H1 (cell line): ENCODE measurements around the gene KRTAP5-4. TPM values are rescaled to one million over a fixed set of nuclear protein-coding genes. Genes with fewer than 3 reads are reported as not detected.

Experiments
- CTCF ChIA-PET: fragments of 300-600 bp; sonication (Branson Sonifier 250); formaldehyde crosslinking; loops from one replicate; lab custom pipeline; 2021; ENCODE audit not compliant: partially characterized antibody; lab: Charles Lee
- POLR2A ChIA-PET: fragments of 300-600 bp; sonication (Branson Sonifier 250); formaldehyde crosslinking; loops from one replicate; lab custom pipeline; 2021; ENCODE audit warnings: inconsistent platforms; ENCODE audit not compliant: partially characterized antibody; lab: Charles Lee
- DNase-seq, 2 experiments: peaks; one replicate each; pipeline versions ENCODE4 v3.0.0 to v3.0.0-alpha.2; 2010 to 2022; ENCODE audit warnings: low spot score in 2 of 2, low read depth in 1 of 2, mixed read lengths in 1 of 2
- FAIRE-seq: peaks from 2 replicates; lab custom pipeline; 2011; peaks lifted over from hg19 to GRCh38; lab: Jason Lieb, UNC
- H2AFZ ChIP-seq: 2 replicates; pipeline ENCODE4 v1.8.1; 2012; ENCODE audit warnings: low read length, inconsistent platforms
- H2AK5ac ChIP-seq: 2 replicates; pipeline ENCODE4 v1.6.1; 2013; ENCODE audit warnings: low read depth, low read length
- H2BK120ac ChIP-seq: replicated peaks from 2 replicates; pipeline ENCODE3; 2013; ENCODE audit warnings: low read depth, low read length, inconsistent platforms
- H2BK12ac ChIP-seq: 2 replicates; pipeline ENCODE4 v1.6.1; 2013; ENCODE audit warnings: low read depth, low read length
- H2BK15ac ChIP-seq: 2 replicates; pipeline ENCODE4 v1.6.1; 2013; ENCODE audit warnings: low read length
- H2BK20ac ChIP-seq: 2 replicates; pipeline ENCODE4 v1.6.1; 2013; ENCODE audit warnings: low read length
- H2BK5ac ChIP-seq: 2 replicates; pipeline ENCODE4 v1.6.1; 2013; ENCODE audit warnings: low read depth, low read length
- H3K14ac ChIP-seq: 2 replicates; pipeline ENCODE4 v1.6.1; 2013; ENCODE audit warnings: inconsistent platforms; ENCODE audit not compliant: insufficient read length
- H3K18ac ChIP-seq: 2 replicates; pipeline ENCODE4 v1.6.1; 2013; ENCODE audit warnings: low read length; ENCODE audit errors: extremely low read depth
- H3K23ac ChIP-seq: 2 replicates; pipeline ENCODE4 v1.6.1; 2013; ENCODE audit warnings: inconsistent platforms; ENCODE audit not compliant: insufficient read length
- H3K23me2 ChIP-seq: 2 replicates; pipeline ENCODE4 v1.6.1; 2013; ENCODE audit warnings: low read depth, low read length
- H3K27ac ChIP-seq: 2 replicates; pipeline ENCODE4 v1.6.1; 2011; ENCODE audit warnings: low read depth, low read length, inconsistent platforms
- H3K27me3 ChIP-seq, 4 experiments: replicated peaks in 1 of 4; 1 replicate in 1 of 4; 2 replicates in 3 of 4; pipeline versions ENCODE4 v1.6.1 to v1.8.1; 2011 to 2013; ENCODE audit warnings: low read length in 3 of 4, mild to moderate bottlenecking in 3 of 4, inconsistent platforms in 2 of 4, mixed read lengths in 2 of 4, moderate library complexity in 1 of 4; ENCODE audit not compliant: control insufficient read depth in 3 of 4, insufficient read depth in 3 of 4; ENCODE audit errors: extremely low read depth in 1 of 4
- H3K36me3 ChIP-seq, 4 experiments: 2 replicates each; pipeline versions ENCODE4 v1.6.1 to v1.8.1; 2011 to 2013; ENCODE audit warnings: mild to moderate bottlenecking in 4 of 4, low read length in 3 of 4, moderate library complexity in 2 of 4, control low read depth in 1 of 4, inconsistent platforms in 1 of 4; ENCODE audit not compliant: insufficient read depth in 4 of 4, control insufficient read depth in 2 of 4
- H3K4ac ChIP-seq: replicated peaks from 2 replicates; pipeline ENCODE3; 2013; ENCODE audit warnings: low read length, low read depth, mixed read lengths, inconsistent platforms; ENCODE audit not compliant: insufficient read length
- H3K4me1 ChIP-seq, 4 experiments: replicated peaks in 1 of 4; 1 replicate in 1 of 4; 2 replicates in 3 of 4; pipeline versions ENCODE4 v1.6.1 to v1.8.1; 2011 to 2013; ENCODE audit warnings: low read length in 3 of 4, inconsistent platforms in 2 of 4, mixed read lengths in 1 of 4; ENCODE audit not compliant: insufficient read depth in 4 of 4, control insufficient read depth in 3 of 4
- H3K4me2 ChIP-seq, 2 experiments: 2 replicates each; pipeline versions ENCODE4 v1.6.1 to v1.8.1; 2011 to 2013; ENCODE audit warnings: low read depth in 2 of 2, low read length in 2 of 2, control low read depth in 1 of 2, inconsistent platforms in 1 of 2, mild to moderate bottlenecking in 1 of 2; ENCODE audit not compliant: insufficient read depth in 1 of 2
- H3K4me3 ChIP-seq, 4 experiments: fragments of 200-600, 300-600 bp in 1 of 4; sonication (generic), shearing (Covaris generic), sonication (Bioruptor Twin) in 1 of 4; 2 replicates each; pipeline versions ENCODE4 v1.5.1 to v1.8.1; 2011 to 2016; ENCODE audit warnings: low read length in 4 of 4, low read depth in 3 of 4, control low read depth in 2 of 4, inconsistent platforms in 2 of 4, mild to moderate bottlenecking in 2 of 4, mixed read lengths in 1 of 4, moderate library complexity in 1 of 4; ENCODE audit not compliant: insufficient read depth in 2 of 4; ENCODE audit errors: extremely low read depth in 1 of 4
- H3K56ac ChIP-seq: replicated peaks from 2 replicates; pipeline ENCODE3; 2013; ENCODE audit warnings: low read depth, mild to moderate bottlenecking, mixed read lengths, low read length, inconsistent platforms; ENCODE audit not compliant: insufficient read length
- H3K79me1 ChIP-seq: 2 replicates; pipeline ENCODE4 v1.6.1; 2013; ENCODE audit warnings: low read depth, low read length, control low read depth
- H3K79me2 ChIP-seq, 2 experiments: 2 replicates each; pipeline versions ENCODE4 v1.6.1 to v1.8.1; 2012 to 2013; ENCODE audit warnings: low read length in 2 of 2, mild to moderate bottlenecking in 2 of 2, inconsistent platforms in 1 of 2; ENCODE audit not compliant: insufficient read depth in 2 of 2, control insufficient read depth in 1 of 2
- H3K9ac ChIP-seq, 4 experiments: replicated peaks in 1 of 4; 1 replicate in 1 of 4; 2 replicates in 3 of 4; pipeline versions ENCODE4 v1.6.1 to v1.8.1; 2011 to 2013; ENCODE audit warnings: low read depth in 3 of 4, low read length in 3 of 4, control low read depth in 2 of 4, mild to moderate bottlenecking in 2 of 4, moderate library complexity in 2 of 4, inconsistent platforms in 1 of 4; ENCODE audit errors: extremely low read depth in 1 of 4
- H3K9me3 ChIP-seq, 2 experiments: 2 replicates each; pipeline versions ENCODE4 v1.6.1 to v1.8.1; 2012 to 2013; ENCODE audit warnings: mild to moderate bottlenecking in 2 of 2, moderate library complexity in 2 of 2, control low read depth in 1 of 2, inconsistent platforms in 1 of 2, low read depth in 1 of 2, low read length in 1 of 2, mixed read lengths in 1 of 2; ENCODE audit not compliant: insufficient read depth in 2 of 2
- H4K20me1 ChIP-seq, 2 experiments: replicated peaks in 1 of 2; 2 replicates each; pipeline versions ENCODE3 to v1.8.1; 2011 to 2013; ENCODE audit warnings: inconsistent platforms in 2 of 2, low read length in 2 of 2, mild to moderate bottlenecking in 1 of 2; ENCODE audit not compliant: insufficient read depth in 2 of 2, control insufficient read depth in 1 of 2
- H4K5ac ChIP-seq: 2 replicates; pipeline ENCODE4 v1.6.1; 2013; ENCODE audit warnings: low read length, low read depth, mixed read lengths, inconsistent platforms; ENCODE audit not compliant: insufficient read length
- H4K8ac ChIP-seq: 2 replicates; pipeline ENCODE4 v1.8.0; 2013; ENCODE audit warnings: mild to moderate bottlenecking, moderate library complexity, low read length, inconsistent platforms; ENCODE audit not compliant: insufficient read depth; ENCODE audit errors: extremely low read depth
- H4K91ac ChIP-seq: replicated peaks from 2 replicates; pipeline ENCODE3; 2013; ENCODE audit warnings: low read length, mixed read lengths, inconsistent platforms; ENCODE audit not compliant: insufficient read length
- BCL11A ChIP-seq, 2 experiments: IDR thresholded peaks; one replicate each; pipeline ENCODE4 v1.6.1; 2011; ENCODE audit warnings: low read depth in 2 of 2, low read length in 2 of 2, mild to moderate bottlenecking in 2 of 2
- HDAC2 ChIP-seq, 2 experiments: fragments of 300-600 bp in 1 of 2; sonication (generic) in 1 of 2; IDR thresholded peaks; 2 replicates each; pipeline ENCODE4 v1.6.1; 2011 to 2012; ENCODE audit warnings: low read depth in 2 of 2, low read length in 2 of 2, mild to moderate bottlenecking in 2 of 2, moderate library complexity in 2 of 2, borderline replicate concordance in 1 of 2, inconsistent platforms in 1 of 2
- JUN ChIP-seq: IDR thresholded peaks from 2 replicates; pipeline ENCODE4 v1.6.1; 2011; ENCODE audit warnings: low read depth, mild to moderate bottlenecking, improper control_type of control experiment, low read length
- POU5F1 ChIP-seq: IDR thresholded peaks from 2 replicates; pipeline ENCODE4 v1.6.1; 2011; ENCODE audit warnings: low read depth, mild to moderate bottlenecking, low read length, moderate library complexity
- SIN3A ChIP-seq, 2 experiments: IDR thresholded peaks in 1 of 2; conservative IDR thresholded peaks in 1 of 2; 2 replicates each; pipeline ENCODE4 v1.6.1; 2011 to 2012; ENCODE audit warnings: low read length in 2 of 2, improper control_type of control experiment in 1 of 2, low read depth in 1 of 2, mild to moderate bottlenecking in 1 of 2
- TAF7 ChIP-seq: optimal IDR thresholded peaks from 2 replicates; pipeline ENCODE3; 2011; ENCODE audit warnings: low read depth, mild to moderate bottlenecking, inconsistent platforms, low read length, moderate library complexity, borderline replicate concordance
- ZNF274 ChIP-seq: IDR thresholded peaks from 2 replicates; pipeline ENCODE4 v1.7.0; 2012; ENCODE audit warnings: low read length, borderline replicate concordance; ENCODE audit errors: extremely low read depth
- WGBS, 2 experiments: shearing (Covaris generic) in 1 of 2; methylation state at CpG; one replicate each; pipeline versions ENCODE4 v1.1.6 to v1.1.7; 2013 to 2015; ENCODE audit warnings: low lambda C conversion rate in 2 of 2, mixed read lengths in 2 of 2, inconsistent platforms in 1 of 2, low coverage in 1 of 2, missing lambda C conversion rate in 1 of 2; ENCODE audit not compliant: insufficient replicate concordance in 2 of 2, insufficient coverage in 1 of 2, insufficient read length in 1 of 2; ENCODE audit errors: extremely low coverage in 1 of 2, missing lambda C conversion rate in 1 of 2; 5-methylcytosine and 5-hydroxymethylcytosine counted together
- polyA plus RNA-seq, 7 experiments: library from polyadenylated mRNA; depleted of rRNA in 3 of 7; stranded (reverse) in 5 of 7; unstranded in 2 of 7; fragments of >200 nt in 5 of 7; fragments of 200-250 nt in 2 of 7; gene quantifications; 1 replicate in 5 of 7; 2 replicates in 1 of 7; 4 replicates in 1 of 7; pipeline versions ENCODE4 v1.2.1 to v1.2.3, GENCODE V29; 2011 to 2013; ENCODE audit warnings: missing spikeins in 2 of 7, mixed read lengths in 2 of 7
- total RNA-seq: library from RNA; stranded (reverse); fragmentation: NEBNext Ultra II Directional; extraction: Animal tissue kit (Norgen Biotek cat#: 25700); gene quantifications from 2 replicates; pipeline ENCODE4 v1.2.1, GENCODE V29; 2021
- TF ChIP-seq, protein P1 (sequence below), 3 experiments: IDR thresholded peaks; 1 replicate in 2 of 3; 2 replicates in 1 of 3; pipeline versions ENCODE4 v1.5.1 to v1.6.1; 2011; ENCODE audit warnings: low read length in 3 of 3, mild to moderate bottlenecking in 3 of 3, inconsistent platforms in 2 of 3, low read depth in 1 of 3, moderate library complexity in 1 of 3; ENCODE audit not compliant: insufficient read depth in 1 of 3; ENCODE audit errors: control extremely low read depth in 1 of 3
- TF ChIP-seq, protein P2 (sequence below): IDR thresholded peaks from 2 replicates; pipeline ENCODE4 v1.6.1; 2011; ENCODE audit warnings: low read depth, mild to moderate bottlenecking, low read length; ENCODE audit not compliant: insufficient read depth

The KRTAP5-4 gene
- total and polyA plus RNA-seq, 2 of the 8 experiments (the other 6 are each of a cell fraction or from before 2014, with no cell fraction given): not detected

DNA sequence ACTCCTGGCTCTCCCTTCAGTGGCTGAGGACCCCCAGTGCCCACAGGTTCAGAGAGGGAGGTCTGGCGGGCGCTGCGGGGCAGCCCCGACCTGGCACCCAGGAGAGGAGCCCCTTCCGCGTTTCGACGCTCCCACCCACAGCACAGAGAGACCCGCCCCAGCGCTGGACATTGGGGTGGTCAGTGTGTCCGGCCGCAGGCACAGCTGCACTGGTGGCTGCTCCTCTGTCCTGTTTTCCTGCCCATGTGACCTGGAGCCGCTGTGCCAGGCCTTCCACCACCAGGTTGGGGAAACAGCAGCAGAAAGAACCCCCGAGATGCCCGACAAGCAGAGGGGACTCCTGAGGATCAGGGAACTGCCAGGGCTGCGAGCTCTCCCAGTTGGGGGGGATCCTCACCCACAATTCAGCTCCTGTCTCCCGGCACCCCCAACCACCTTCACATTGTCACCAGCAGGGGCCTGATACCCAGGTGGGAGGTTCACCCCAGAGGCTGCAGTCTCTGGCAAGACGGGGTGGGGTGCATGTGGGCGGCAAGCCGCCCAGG is 21.3 kb upstream of the KRTAP5-4 start:
- FAIRE-seq (no peak), DNase-seq (no peak)
- Histone ChIP-seq H2AFZ (no peak overlapping the region), H3K9me3 (no peaks in the 10 kb centered on the region), H3K18ac (no peak overlapping the region), H4K5ac (no peak overlapping the region), H2BK20ac (no peak overlapping the region), H3K4me1 (no peaks in the 10 kb centered on the region; a peak in 1 of 7 replicates), H3K27ac (no peak overlapping the region), H4K8ac (no peak overlapping the region), H2BK12ac (no peak overlapping the region), H3K23ac (no peak overlapping the region), H3K79me1 (no peaks in the 10 kb centered on the region), H3K36me3 (no peaks in the 10 kb centered on the region), H3K4me3 (no peak overlapping the region), H2AK5ac (no peak overlapping the region), H3K23me2 (no peaks in the 10 kb centered on the region; the same call in 1 of the 2 replicates), H3K4ac (no peak overlapping the region), H2BK15ac (no peak overlapping the region), H3K79me2 (no peaks in the 10 kb centered on the region), H3K14ac (no peak overlapping the region), H3K4me2 (no peak overlapping the region), H3K56ac (no peak overlapping the region), H3K9ac (no peak overlapping the region), H4K20me1 (no peaks in the 10 kb centered on the region), H2BK5ac (no peak overlapping the region), H3K27me3 (peaks cover 0 to 2% (median 0%) of the 10 kb centered on the region in 4 experiments; a peak in 1 of 7 replicates), H4K91ac (no peak overlapping the region), H2BK120ac (no peak overlapping the region)
- 88% methylated on average over 14 of the region's 20 CpGs; no CpG with 5 or more reads in 1 of the 2 experiments for WGBS, 2 experiments
- CTCF ChIA-PET: interaction anchor here (1.1 to 1.6 kb wide), 5 partner anchors 9 to 190 kb away, joined by 3 to 5 read pairs (median 4); no protein-coding TSS in a partner anchor
- POLR2A ChIA-PET: no interaction called here
- no peak for TF ChIP-seq POU5F1
- no peak for TF ChIP-seq SIN3A (conservative IDR thresholded peaks at IDR 0.05 in 1 of 2, IDR thresholded peaks at IDR 0.05 in 1 of 2; ENCODE audit: low read depth in 1 of 2, low read length in 2 of 2)
- TF ChIP-seq, protein P1, sequence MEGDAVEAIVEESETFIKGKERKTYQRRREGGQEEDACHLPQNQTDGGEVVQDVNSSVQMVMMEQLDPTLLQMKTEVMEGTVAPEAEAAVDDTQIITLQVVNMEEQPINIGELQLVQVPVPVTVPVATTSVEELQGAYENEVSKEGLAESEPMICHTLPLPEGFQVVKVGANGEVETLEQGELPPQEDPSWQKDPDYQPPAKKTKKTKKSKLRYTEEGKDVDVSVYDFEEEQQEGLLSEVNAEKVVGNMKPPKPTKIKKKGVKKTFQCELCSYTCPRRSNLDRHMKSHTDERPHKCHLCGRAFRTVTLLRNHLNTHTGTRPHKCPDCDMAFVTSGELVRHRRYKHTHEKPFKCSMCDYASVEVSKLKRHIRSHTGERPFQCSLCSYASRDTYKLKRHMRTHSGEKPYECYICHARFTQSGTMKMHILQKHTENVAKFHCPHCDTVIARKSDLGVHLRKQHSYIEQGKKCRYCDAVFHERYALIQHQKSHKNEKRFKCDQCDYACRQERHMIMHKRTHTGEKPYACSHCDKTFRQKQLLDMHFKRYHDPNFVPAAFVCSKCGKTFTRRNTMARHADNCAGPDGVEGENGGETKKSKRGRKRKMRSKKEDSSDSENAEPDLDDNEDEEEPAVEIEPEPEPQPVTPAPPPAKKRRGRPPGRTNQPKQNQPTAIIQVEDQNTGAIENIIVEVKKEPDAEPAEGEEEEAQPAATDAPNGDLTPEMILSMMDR (IDR thresholded peaks at IDR 0.05; ENCODE audit: control extremely low read depth in 1 of 3, insufficient read depth in 1 of 3, low read depth in 1 of 3, low read length in 3 of 3): no peak
- TF ChIP-seq, protein P2, sequence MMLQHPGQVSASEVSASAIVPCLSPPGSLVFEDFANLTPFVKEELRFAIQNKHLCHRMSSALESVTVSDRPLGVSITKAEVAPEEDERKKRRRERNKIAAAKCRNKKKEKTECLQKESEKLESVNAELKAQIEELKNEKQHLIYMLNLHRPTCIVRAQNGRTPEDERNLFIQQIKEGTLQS: no peak
- TF ChIP-seq BCL11A (IDR thresholded peaks at IDR 0.05; ENCODE audit: low read depth in 2 of 2, low read length in 2 of 2): no peak
- no peak for TF ChIP-seq TAF7
- TF ChIP-seq HDAC2 (IDR thresholded peaks at IDR 0.05; ENCODE audit: borderline replicate concordance in 1 of 2, low read depth in 2 of 2, low read length in 2 of 2): no peak
- no peak for TF ChIP-seq ZNF274
- no peak for TF ChIP-seq JUN
